Left lobe of liver (tissue), 1 donor: Measurements from ENCODE around the gene ZNF333. TPM values are rescaled to one million over a fixed set of nuclear protein-coding genes. Genes with fewer than 3 reads are reported as not detected.

ENCODE experiments used
- total RNA-seq: library from RNA; stranded (reverse); gene quantifications from one replicate; pipeline ENCODE4 v1.2.1, GENCODE V29; 2021
- donor health status: DM: no; HTN: yes; CAD: no.

The ZNF333 gene
- total RNA-seq, 1 donor from 2014 or later = 3.6 TPM

Other genes with a start within 250 kb of the ZNF333 start
- 0.13 TPM for gene PTGER1, start 214.7 kb upstream of the ZNF333 start, total RNA-seq
- gene GIPC1, start 193.9 kb upstream of the ZNF333 start, total RNA-seq = 28.2 TPM
- gene DNAJB1, start 171.7 kb upstream of the ZNF333 start, total RNA-seq = 70.7 TPM
- gene TECR, start 160.5 kb upstream of the ZNF333 start, total RNA-seq = 101 TPM
- gene NDUFB7, start 118.0 kb upstream of the ZNF333 start, total RNA-seq = 134 TPM
- not detected for gene CLEC17A, start 107.0 kb upstream of the ZNF333 start, total RNA-seq
- 0.10 TPM for gene ADGRE3, start 15.2 kb upstream of the ZNF333 start, total RNA-seq
- 1.6 TPM for gene ADGRE2, start 88.5 kb downstream of the ZNF333 start, total RNA-seq
- not detected for gene OR7A5, start 145.1 kb downstream of the ZNF333 start, total RNA-seq
- not detected for gene OR7C1, start 145.1 kb downstream of the ZNF333 start, total RNA-seq
- gene OR7A10, start 158.9 kb downstream of the ZNF333 start, total RNA-seq = not detected
- gene OR7A17, start 196.1 kb downstream of the ZNF333 start, total RNA-seq = not detected